Measurements from ENCODE around the gene CAP1. TPM values are rescaled to one million over a fixed set of nuclear protein-coding genes. Genes with fewer than 3 reads are reported as not detected.

Gene CAP1
- total and polyA plus RNA-seq, 2 of the 13 experiments (the other 11 are each of a cell fraction or from before 2014, with no cell fraction given), result 174 to 195 TPM

DNA sequence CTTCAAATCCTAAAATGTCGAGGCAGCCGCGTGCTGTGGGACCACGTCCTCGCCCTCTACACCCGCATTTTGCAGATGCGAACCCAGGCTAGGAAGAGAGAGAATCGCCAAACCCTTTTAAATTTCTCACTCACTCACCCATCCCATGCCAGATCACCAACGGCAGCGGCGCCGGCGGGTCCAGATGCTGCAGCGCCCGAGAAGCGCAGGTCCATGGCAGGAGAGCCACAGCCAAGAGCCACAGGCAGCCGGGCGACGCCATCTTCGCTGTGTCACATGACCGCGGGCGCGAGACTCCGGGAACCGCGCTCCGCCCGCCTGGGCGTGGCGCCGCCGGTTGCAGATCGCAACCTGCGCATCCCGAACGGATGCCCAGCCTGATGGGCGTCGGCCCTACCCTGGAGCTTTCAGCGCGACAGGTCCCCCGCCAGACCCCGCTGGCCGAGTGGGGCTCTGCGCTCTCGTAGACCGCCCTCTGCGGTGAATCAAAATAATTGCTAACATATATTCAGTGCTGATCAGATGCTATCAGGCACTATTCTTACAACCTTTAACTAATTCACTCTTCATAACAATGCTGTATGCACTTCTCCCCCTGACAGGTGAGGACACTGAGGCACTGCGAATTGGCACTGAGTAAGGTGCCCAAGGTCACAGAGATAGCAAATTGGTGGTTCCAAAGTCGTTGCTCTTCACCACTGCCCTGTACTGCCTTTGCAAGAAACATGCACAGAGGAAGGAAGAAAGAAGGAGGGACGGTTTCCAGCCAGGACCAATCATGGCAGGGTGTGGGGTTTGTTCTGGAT, 56.7 kb downstream of the CAP1 start, which contains the start of gene PPT1 (continued):
- TF ChIP-seq, protein P1, sequence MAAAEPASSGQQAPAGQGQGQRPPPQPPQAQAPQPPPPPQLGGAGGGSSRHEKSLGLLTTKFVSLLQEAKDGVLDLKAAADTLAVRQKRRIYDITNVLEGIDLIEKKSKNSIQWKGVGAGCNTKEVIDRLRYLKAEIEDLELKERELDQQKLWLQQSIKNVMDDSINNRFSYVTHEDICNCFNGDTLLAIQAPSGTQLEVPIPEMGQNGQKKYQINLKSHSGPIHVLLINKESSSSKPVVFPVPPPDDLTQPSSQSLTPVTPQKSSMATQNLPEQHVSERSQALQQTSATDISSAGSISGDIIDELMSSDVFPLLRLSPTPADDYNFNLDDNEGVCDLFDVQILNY (CRISPR knock-in tag; conservative IDR thresholded peaks at IDR 0.05), result peak; percentile 69; the same call in 1 of the 2 replicates
- TF ChIP-seq, protein P2, sequence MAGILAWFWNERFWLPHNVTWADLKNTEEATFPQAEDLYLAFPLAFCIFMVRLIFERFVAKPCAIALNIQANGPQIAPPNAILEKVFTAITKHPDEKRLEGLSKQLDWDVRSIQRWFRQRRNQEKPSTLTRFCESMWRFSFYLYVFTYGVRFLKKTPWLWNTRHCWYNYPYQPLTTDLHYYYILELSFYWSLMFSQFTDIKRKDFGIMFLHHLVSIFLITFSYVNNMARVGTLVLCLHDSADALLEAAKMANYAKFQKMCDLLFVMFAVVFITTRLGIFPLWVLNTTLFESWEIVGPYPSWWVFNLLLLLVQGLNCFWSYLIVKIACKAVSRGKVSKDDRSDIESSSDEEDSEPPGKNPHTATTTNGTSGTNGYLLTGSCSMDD (CRISPR knock-in tag; IDR thresholded peaks at IDR 0.05), result no peak; the same call in 1 of the 2 replicates
- TF ChIP-seq, protein P3, sequence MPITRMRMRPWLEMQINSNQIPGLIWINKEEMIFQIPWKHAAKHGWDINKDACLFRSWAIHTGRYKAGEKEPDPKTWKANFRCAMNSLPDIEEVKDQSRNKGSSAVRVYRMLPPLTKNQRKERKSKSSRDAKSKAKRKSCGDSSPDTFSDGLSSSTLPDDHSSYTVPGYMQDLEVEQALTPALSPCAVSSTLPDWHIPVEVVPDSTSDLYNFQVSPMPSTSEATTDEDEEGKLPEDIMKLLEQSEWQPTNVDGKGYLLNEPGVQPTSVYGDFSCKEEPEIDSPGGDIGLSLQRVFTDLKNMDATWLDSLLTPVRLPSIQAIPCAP (CRISPR knock-in tag; IDR thresholded peaks at IDR 0.05; ENCODE audit: low read depth), result 0 out of 2 replicates have a peak, but pooled peaks have one; percentile 43
- TF ChIP-seq SNAI1 (CRISPR knock-in tag; IDR thresholded peaks at IDR 0.05; ENCODE audit: borderline replicate concordance) (no peak), ZNF382 (CRISPR knock-in tag; IDR thresholded peaks at IDR 0.05; ENCODE audit: borderline replicate concordance) (no peak), ATF3 (CRISPR knock-in tag; IDR thresholded peaks at IDR 0.05) (peak; percentile 48), MYPOP (CRISPR knock-in tag; IDR thresholded peaks at IDR 0.05) (peak; percentile 55; the same call in 1 of the 2 replicates), RFX3 (CRISPR knock-in tag; IDR thresholded peaks at IDR 0.05) (no peak), ZKSCAN8 (CRISPR knock-in tag; IDR thresholded peaks at IDR 0.05; ENCODE audit: borderline replicate concordance) (peak; percentile 46; the same call in 1 of the 2 replicates), RAD21 (CRISPR knock-in tag; IDR thresholded peaks at IDR 0.05) (no peak), FOSL1 (CRISPR knock-in tag; IDR thresholded peaks at IDR 0.05; ENCODE audit: borderline replicate concordance) (no peak), ZNF777 (CRISPR knock-in tag; IDR thresholded peaks at IDR 0.05) (0 out of 2 replicates have a peak, but pooled peaks have one; percentile 32), SOX5 (CRISPR knock-in tag; IDR thresholded peaks at IDR 0.05; ENCODE audit: borderline replicate concordance) (peak; percentile 26; the same call in 1 of the 2 replicates), CBFB (CRISPR knock-in tag; IDR thresholded peaks at IDR 0.05) (peak; percentile 81), ZNF570 (CRISPR knock-in tag; IDR thresholded peaks at IDR 0.05; ENCODE audit: borderline replicate concordance) (no peak), TBP (CRISPR knock-in tag; IDR thresholded peaks at IDR 0.05) (no peak), ZNF788 (CRISPR knock-in tag; IDR thresholded peaks at IDR 0.05; ENCODE audit: borderline replicate concordance) (no peak), ZNF792 (CRISPR knock-in tag; IDR thresholded peaks at IDR 0.05) (peak; percentile 86), CBX5 (CRISPR knock-in tag; IDR thresholded peaks at IDR 0.05; ENCODE audit: borderline replicate concordance) (peak; percentile 21; the same call in 1 of the 2 replicates), ZFYVE20 (CRISPR knock-in tag; IDR thresholded peaks at IDR 0.05; ENCODE audit: borderline replicate concordance, low read depth) (peak; percentile 77; the same call in 1 of the 2 replicates)
- TF ChIP-seq, protein P4, sequence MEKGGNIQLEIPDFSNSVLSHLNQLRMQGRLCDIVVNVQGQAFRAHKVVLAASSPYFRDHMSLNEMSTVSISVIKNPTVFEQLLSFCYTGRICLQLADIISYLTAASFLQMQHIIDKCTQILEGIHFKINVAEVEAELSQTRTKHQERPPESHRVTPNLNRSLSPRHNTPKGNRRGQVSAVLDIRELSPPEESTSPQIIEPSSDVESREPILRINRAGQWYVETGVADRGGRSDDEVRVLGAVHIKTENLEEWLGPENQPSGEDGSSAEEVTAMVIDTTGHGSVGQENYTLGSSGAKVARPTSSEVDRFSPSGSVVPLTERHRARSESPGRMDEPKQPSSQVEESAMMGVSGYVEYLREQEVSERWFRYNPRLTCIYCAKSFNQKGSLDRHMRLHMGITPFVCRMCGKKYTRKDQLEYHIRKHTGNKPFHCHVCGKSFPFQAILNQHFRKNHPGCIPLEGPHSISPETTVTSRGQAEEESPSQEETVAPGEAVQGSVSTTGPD (CRISPR knock-in tag; IDR thresholded peaks at IDR 0.05), result no peak
- TF ChIP-seq, protein P5, sequence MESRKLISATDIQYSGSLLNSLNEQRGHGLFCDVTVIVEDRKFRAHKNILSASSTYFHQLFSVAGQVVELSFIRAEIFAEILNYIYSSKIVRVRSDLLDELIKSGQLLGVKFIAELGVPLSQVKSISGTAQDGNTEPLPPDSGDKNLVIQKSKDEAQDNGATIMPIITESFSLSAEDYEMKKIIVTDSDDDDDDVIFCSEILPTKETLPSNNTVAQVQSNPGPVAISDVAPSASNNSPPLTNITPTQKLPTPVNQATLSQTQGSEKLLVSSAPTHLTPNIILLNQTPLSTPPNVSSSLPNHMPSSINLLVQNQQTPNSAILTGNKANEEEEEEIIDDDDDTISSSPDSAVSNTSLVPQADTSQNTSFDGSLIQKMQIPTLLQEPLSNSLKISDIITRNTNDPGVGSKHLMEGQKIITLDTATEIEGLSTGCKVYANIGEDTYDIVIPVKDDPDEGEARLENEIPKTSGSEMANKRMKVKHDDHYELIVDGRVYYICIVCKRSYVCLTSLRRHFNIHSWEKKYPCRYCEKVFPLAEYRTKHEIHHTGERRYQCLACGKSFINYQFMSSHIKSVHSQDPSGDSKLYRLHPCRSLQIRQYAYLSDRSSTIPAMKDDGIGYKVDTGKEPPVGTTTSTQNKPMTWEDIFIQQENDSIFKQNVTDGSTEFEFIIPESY (CRISPR knock-in tag; IDR thresholded peaks at IDR 0.05), result no peak
